DMS 273 (cell line): ENCODE results near the gene PADI2.

ENCODE experiments used
- DNase-seq: peaks from one replicate; lab custom pipeline; 2025; ENCODE audit not compliant: unreplicated experiment; lab: John Stamatoyannopoulos, UW

Gene PADI2

GRCh38 chr1:17024721-17025120, 94.5 kb downstream of the PADI2 start:
- DNase-seq: no peak

- DNase-seq: no peak
These were observed 95.7 kb downstream of the PADI2 start for GRCh38 chr1:17023573-17023972.

GRCh38 chr1:17023102-17023501, 96.1 kb downstream of the PADI2 start:
- no peak for DNase-seq

- DNase-seq: no peak
These were observed 97.4 kb downstream of the PADI2 start for GRCh38 chr1:17021896-17022295.

GRCh38 chr1:17020502-17020901, 98.7 kb downstream of the PADI2 start:
- DNase-seq: no peak

GRCh38 chr1:17018849-17019248, 100.4 kb downstream of the PADI2 start:
- no peak for DNase-seq

- DNase-seq: no peak
These were observed 101.8 kb downstream of the PADI2 start for GRCh38 chr1:17017435-17017834.
